Measurements from ENCODE around the gene TMBIM1.

The TMBIM1 gene

DNA sequence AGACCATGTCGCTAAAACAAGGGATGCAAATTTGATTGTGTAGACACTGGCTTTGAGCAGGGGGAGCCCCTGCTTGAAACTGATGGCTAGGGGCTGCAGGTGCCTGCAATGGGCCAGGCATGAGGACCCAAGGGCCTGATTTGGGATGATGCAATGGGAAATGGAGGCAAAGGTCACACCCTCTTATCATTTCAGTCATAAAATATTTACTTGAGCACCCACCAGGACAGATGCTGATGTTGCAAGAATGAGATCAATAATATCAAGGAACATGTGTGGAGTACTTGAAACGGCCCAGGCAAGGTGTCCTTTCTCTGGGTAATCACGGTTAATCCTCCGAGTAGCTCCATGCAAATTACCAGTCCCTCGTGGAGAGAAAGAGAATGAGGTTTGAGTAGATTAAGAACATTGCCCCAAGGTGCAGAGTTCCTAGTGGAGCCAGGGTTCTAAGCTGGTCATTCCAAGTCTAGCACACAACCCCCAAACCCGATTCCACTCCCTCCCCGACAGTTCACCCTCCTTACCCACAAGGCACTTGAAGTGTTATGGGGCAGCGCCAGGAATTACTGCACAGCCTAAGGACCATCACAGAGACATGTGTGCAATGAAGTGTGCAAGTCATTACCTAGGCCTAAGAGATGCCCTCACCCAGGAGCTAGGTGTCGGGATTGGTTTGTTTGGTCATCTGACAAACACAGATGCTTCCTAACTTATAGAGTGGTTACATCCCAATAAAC is 14.0 kb upstream of the TMBIM1 start:
- Histone ChIP-seq H3K27ac (replicated peaks; ENCODE audit: low read length) (no peak overlapping the region), H3K36me3 (replicated peaks in 1 of 2; ENCODE audit: control insufficient read depth in 2 of 2, insufficient read depth in 2 of 2, low read length in 2 of 2) (no peaks in the 10 kb centered on the region), H3K4me1 (ENCODE audit: control insufficient read depth in 2 of 2, insufficient read depth in 1 of 2, low read depth in 1 of 2, low read length in 2 of 2) (no peaks in the 10 kb centered on the region), H2BK120ac (ENCODE audit: low read depth, low read length) (no peak overlapping the region), H3K27me3 (ENCODE audit: control insufficient read depth in 3 of 3, insufficient read depth in 3 of 3, low read depth in 1 of 3, low read length in 3 of 3) (no peaks in the 10 kb centered on the region), H3K14ac (ENCODE audit: low read length) (no peak overlapping the region), H2BK5ac (ENCODE audit: low read length) (no peak overlapping the region), H3K23ac (ENCODE audit: low read depth, low read length, poor library complexity) (no peak overlapping the region), H3K4me2 (ENCODE audit: insufficient read depth, low read length, poor library complexity, severe bottlenecking) (no peak overlapping the region), H3K79me1 (ENCODE audit: low read depth, low read length) (peaks cover 3% of the 10 kb centered on the region), H3K9me3 (replicated peaks in 1 of 2; ENCODE audit: control insufficient read depth in 2 of 2, insufficient read depth in 1 of 2, low read depth in 1 of 2, low read length in 2 of 2) (no peaks in the 10 kb centered on the region), H4K91ac (ENCODE audit: low read depth, low read length, poor library complexity) (no peak overlapping the region), H3K9ac (ENCODE audit: low read depth, low read length, poor library complexity) (no peak overlapping the region), H4K8ac (ENCODE audit: low read depth, low read length) (no peak overlapping the region), H2AK5ac (ENCODE audit: low read depth, low read length) (no peak overlapping the region), H2BK15ac (ENCODE audit: low read length) (no peak overlapping the region), H2AFZ (ENCODE audit: low read length) (no peak overlapping the region), H3K18ac (ENCODE audit: low read length) (no peak overlapping the region), H3K4ac (ENCODE audit: low read length) (no peak overlapping the region), H2BK12ac (ENCODE audit: low read length) (no peak overlapping the region), H3K4me3 (ENCODE audit: low read length in 2 of 2) (no peak overlapping the region)
- WGBS, 2 donors (ENCODE audit: extremely low coverage in 2 of 2, insufficient read length in 2 of 2, insufficient replicate concordance in 1 of 2), result no CpG with 5 or more reads among the region's 9 CpGs
- no peak for DNase-seq (ENCODE audit: low spot score)

DNA sequence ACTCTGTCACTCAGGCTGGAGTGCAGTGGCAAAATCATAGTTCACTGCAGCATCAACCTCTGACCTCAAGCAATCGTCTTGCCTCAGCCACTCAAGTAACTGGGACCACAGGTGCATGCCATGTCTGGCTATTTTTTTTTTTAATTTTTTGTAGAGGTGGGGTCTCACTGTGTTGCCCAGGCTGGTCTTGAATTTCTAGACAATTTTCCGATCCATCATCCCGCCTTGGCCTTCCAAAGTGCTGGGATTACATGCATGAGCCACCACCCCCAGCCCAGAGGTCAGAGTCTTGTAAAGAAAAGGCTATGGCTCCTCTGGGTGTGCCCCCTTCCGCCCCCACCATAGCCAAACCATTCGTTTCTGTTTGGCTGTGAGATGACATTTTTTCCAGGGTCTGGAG is 13.1 kb upstream of the TMBIM1 start:
- no peak overlapping the region for H3K14ac ChIP-seq (ENCODE audit: low read length)
- no peak overlapping the region for H2BK12ac ChIP-seq (ENCODE audit: low read length)
- H2AFZ ChIP-seq (ENCODE audit: low read length), result no peak overlapping the region
- H2BK120ac ChIP-seq (ENCODE audit: low read depth, low read length), result no peak overlapping the region
- no peaks in the 10 kb centered on the region for H3K4me1 ChIP-seq (ENCODE audit: control insufficient read depth in 2 of 2, insufficient read depth in 1 of 2, low read depth in 1 of 2, low read length in 2 of 2)
- H3K9ac ChIP-seq (ENCODE audit: low read depth, low read length, poor library complexity), result no peak overlapping the region
- no peak overlapping the region for H2AK5ac ChIP-seq (ENCODE audit: low read depth, low read length)
- H3K79me1 ChIP-seq (ENCODE audit: low read depth, low read length), result no peaks in the 10 kb centered on the region
- no peak overlapping the region for H2BK5ac ChIP-seq (ENCODE audit: low read length)
- no peak overlapping the region for H2BK15ac ChIP-seq (ENCODE audit: low read length)
- DNase-seq (ENCODE audit: low spot score), result no peak
- H3K36me3 ChIP-seq (replicated peaks in 1 of 2; ENCODE audit: control insufficient read depth in 2 of 2, insufficient read depth in 2 of 2, low read length in 2 of 2), result no peaks in the 10 kb centered on the region
- no peak overlapping the region for H4K8ac ChIP-seq (ENCODE audit: low read depth, low read length)
- H3K27ac ChIP-seq (replicated peaks; ENCODE audit: low read length), result no peak overlapping the region
- no peaks in the 10 kb centered on the region for H3K9me3 ChIP-seq (replicated peaks in 1 of 2; ENCODE audit: control insufficient read depth in 2 of 2, insufficient read depth in 1 of 2, low read depth in 1 of 2, low read length in 2 of 2)
- no peak overlapping the region for H3K4me2 ChIP-seq (ENCODE audit: insufficient read depth, low read length, poor library complexity, severe bottlenecking)
- H3K4me3 ChIP-seq (ENCODE audit: low read length in 2 of 2), result no peak overlapping the region
- H3K18ac ChIP-seq (ENCODE audit: low read length), result no peak overlapping the region
- no CpG with 5 or more reads among the region's 5 CpGs for WGBS, 2 donors (ENCODE audit: extremely low coverage in 2 of 2, insufficient read length in 2 of 2, insufficient replicate concordance in 1 of 2)
- H3K27me3 ChIP-seq (ENCODE audit: control insufficient read depth in 3 of 3, insufficient read depth in 3 of 3, low read depth in 1 of 3, low read length in 3 of 3), result no peaks in the 10 kb centered on the region
- H3K4ac ChIP-seq (ENCODE audit: low read length), result no peak overlapping the region
- no peak overlapping the region for H4K91ac ChIP-seq (ENCODE audit: low read depth, low read length, poor library complexity)
- no peak overlapping the region for H3K23ac ChIP-seq (ENCODE audit: low read depth, low read length, poor library complexity)

DNA sequence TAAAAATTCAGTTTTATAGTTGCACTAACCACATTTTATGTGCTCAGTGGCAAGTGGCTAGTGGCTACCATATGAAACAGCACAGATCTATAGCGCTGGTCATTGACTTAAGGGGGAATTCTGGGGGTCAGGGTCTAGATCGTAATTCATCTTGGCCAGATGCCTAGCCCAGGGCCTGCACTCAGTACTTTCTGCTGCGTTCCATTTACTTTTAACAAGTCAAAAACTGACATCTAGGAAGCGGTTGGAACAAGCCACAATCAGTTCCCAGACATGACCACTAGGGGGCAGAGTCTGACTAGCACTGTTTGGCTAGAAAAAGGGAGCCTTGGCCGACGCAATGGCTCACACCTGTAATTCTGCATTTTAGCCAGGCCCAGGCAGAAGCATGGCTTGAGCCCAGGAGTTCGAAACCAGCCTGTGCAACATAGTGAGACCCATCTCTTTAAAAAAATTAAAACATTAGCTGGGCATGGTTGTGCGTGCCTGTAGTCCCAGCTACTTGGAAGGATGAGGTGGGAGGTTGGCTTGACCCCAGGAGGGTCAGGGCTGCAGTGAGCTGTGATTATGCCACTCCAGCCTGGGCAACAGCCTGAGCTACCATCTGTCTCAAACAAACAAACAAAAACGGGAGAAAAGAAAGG is 9.0 kb upstream of the TMBIM1 start:
- Histone ChIP-seq H3K4me2 (ENCODE audit: insufficient read depth, low read length, poor library complexity, severe bottlenecking) (no peak overlapping the region), H3K18ac (ENCODE audit: low read length) (no peak overlapping the region), H3K27ac (replicated peaks; ENCODE audit: low read length) (no peak overlapping the region), H3K27me3 (ENCODE audit: control insufficient read depth in 3 of 3, insufficient read depth in 3 of 3, low read depth in 1 of 3, low read length in 3 of 3) (peaks cover 0 to 3% (median 0%) of the 10 kb centered on the region in 3 experiments), H3K36me3 (replicated peaks in 1 of 2; ENCODE audit: control insufficient read depth in 2 of 2, insufficient read depth in 2 of 2, low read length in 2 of 2) (no peaks in the 10 kb centered on the region), H4K91ac (ENCODE audit: low read depth, low read length, poor library complexity) (no peak overlapping the region), H2AFZ (ENCODE audit: low read length) (peak overlapping the region; percentile 42), H3K23ac (ENCODE audit: low read depth, low read length, poor library complexity) (no peak overlapping the region), H3K9ac (ENCODE audit: low read depth, low read length, poor library complexity) (no peak overlapping the region), H4K8ac (ENCODE audit: low read depth, low read length) (no peak overlapping the region), H2BK12ac (ENCODE audit: low read length) (no peak overlapping the region), H3K79me1 (ENCODE audit: low read depth, low read length) (no peaks in the 10 kb centered on the region), H3K9me3 (replicated peaks in 1 of 2; ENCODE audit: control insufficient read depth in 2 of 2, insufficient read depth in 1 of 2, low read depth in 1 of 2, low read length in 2 of 2) (no peaks in the 10 kb centered on the region), H2AK5ac (ENCODE audit: low read depth, low read length) (no peak overlapping the region), H3K4me3 (ENCODE audit: low read length in 2 of 2) (no peak overlapping the region), H3K4ac (ENCODE audit: low read length) (no peak overlapping the region), H3K4me1 (ENCODE audit: control insufficient read depth in 2 of 2, insufficient read depth in 1 of 2, low read depth in 1 of 2, low read length in 2 of 2) (peaks cover 0 to 1% of the 10 kb centered on the region in 2 donors), H3K14ac (ENCODE audit: low read length) (no peak overlapping the region), H2BK5ac (ENCODE audit: low read length) (no peak overlapping the region), H2BK15ac (ENCODE audit: low read length) (peak overlapping the region; percentile 30), H2BK120ac (ENCODE audit: low read depth, low read length) (no peak overlapping the region)
- peak; percentile 87 for DNase-seq (ENCODE audit: low spot score)
- WGBS, 2 donors (ENCODE audit: extremely low coverage in 2 of 2, insufficient read length in 2 of 2, insufficient replicate concordance in 1 of 2), result no CpG with 5 or more reads among the region's 9 CpGs

DNA sequence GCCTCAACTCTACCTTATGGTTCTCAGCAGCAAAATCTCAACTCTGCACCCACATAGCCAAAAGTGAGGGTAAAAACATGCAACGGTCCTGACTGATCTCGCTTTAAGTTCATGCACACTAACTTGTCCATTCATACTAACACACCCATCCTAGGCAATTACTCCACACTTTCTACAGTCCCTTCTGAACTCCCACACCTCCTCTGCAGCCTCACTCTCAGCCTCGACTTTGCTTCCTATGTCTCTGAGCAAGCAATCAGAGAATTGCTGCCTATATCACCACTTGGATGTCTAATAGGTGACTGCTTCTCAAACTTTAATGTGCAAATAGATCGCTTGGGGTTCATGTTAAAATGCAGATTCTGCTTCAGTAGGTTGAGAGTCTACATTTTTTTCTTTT is 7.8 kb upstream of the TMBIM1 start:
- Histone ChIP-seq H3K4me2 (ENCODE audit: insufficient read depth, low read length, poor library complexity, severe bottlenecking) (no peak overlapping the region), H3K18ac (ENCODE audit: low read length) (no peak overlapping the region), H3K9me3 (replicated peaks in 1 of 2; ENCODE audit: control insufficient read depth in 2 of 2, insufficient read depth in 1 of 2, low read depth in 1 of 2, low read length in 2 of 2) (no peaks in the 10 kb centered on the region), H3K23ac (ENCODE audit: low read depth, low read length, poor library complexity) (no peak overlapping the region), H2AFZ (ENCODE audit: low read length) (no peak overlapping the region), H2BK15ac (ENCODE audit: low read length) (no peak overlapping the region), H3K9ac (ENCODE audit: low read depth, low read length, poor library complexity) (no peak overlapping the region), H3K79me1 (ENCODE audit: low read depth, low read length) (no peaks in the 10 kb centered on the region), H3K4ac (ENCODE audit: low read length) (no peak overlapping the region), H2AK5ac (ENCODE audit: low read depth, low read length) (no peak overlapping the region), H4K91ac (ENCODE audit: low read depth, low read length, poor library complexity) (no peak overlapping the region), H3K27ac (replicated peaks; ENCODE audit: low read length) (no peak overlapping the region), H2BK5ac (ENCODE audit: low read length) (no peak overlapping the region), H3K4me1 (ENCODE audit: control insufficient read depth in 2 of 2, insufficient read depth in 1 of 2, low read depth in 1 of 2, low read length in 2 of 2) (peaks cover 0 to 1% of the 10 kb centered on the region in 2 donors), H3K4me3 (ENCODE audit: low read length in 2 of 2) (no peak overlapping the region), H3K27me3 (ENCODE audit: control insufficient read depth in 3 of 3, insufficient read depth in 3 of 3, low read depth in 1 of 3, low read length in 3 of 3) (peaks cover 0 to 10% (median 0%) of the 10 kb centered on the region in 3 experiments), H2BK120ac (ENCODE audit: low read depth, low read length) (no peak overlapping the region), H3K36me3 (replicated peaks in 1 of 2; ENCODE audit: control insufficient read depth in 2 of 2, insufficient read depth in 2 of 2, low read length in 2 of 2) (no peaks in the 10 kb centered on the region), H3K14ac (ENCODE audit: low read length) (no peak overlapping the region), H2BK12ac (ENCODE audit: low read length) (no peak overlapping the region), H4K8ac (ENCODE audit: low read depth, low read length) (no peak overlapping the region)
- no peak for DNase-seq (ENCODE audit: low spot score)
- WGBS, 2 donors (ENCODE audit: extremely low coverage in 2 of 2, insufficient read length in 2 of 2, insufficient replicate concordance in 1 of 2), result no CpG with 5 or more reads among the region's 4 CpGs
